GM19455 (cell line): ENCODE results near the gene NACC2.

ENCODE experiments used
- ATAC-seq: cut with Tn5 transposase; IDR thresholded peaks from one replicate; pipeline ENCODE4 v1.9.1; 2021; ENCODE audit not compliant: unreplicated experiment

The NACC2 gene

GRCh38 chr9:135998410-135999071, 96.5 kb downstream of the NACC2 start:
- no peak for ATAC-seq

- no peak for ATAC-seq
Observed at GRCh38 chr9:135998016-135998380, 97.1 kb downstream of the NACC2 start.

- no peak for ATAC-seq
Observed at GRCh38 chr9:135997090-135998015, 97.7 kb downstream of the NACC2 start.

GRCh38 chr9:135995816-135996215, 99.3 kb downstream of the NACC2 start:
- no peak for ATAC-seq

- no peak for ATAC-seq
Observed at GRCh38 chr9:135994501-135995192, 100.4 kb downstream of the NACC2 start.

- ATAC-seq, result no peak
Observed at GRCh38 chr9:135993765-135994500, 101.2 kb downstream of the NACC2 start.

GRCh38 chr9:135993409-135993742, 101.7 kb downstream of the NACC2 start:
- no peak for ATAC-seq

GRCh38 chr9:135992486-135993408, 102.3 kb downstream of the NACC2 start:
- ATAC-seq, result no peak

GRCh38 chr9:135991771-135992170, 103.3 kb downstream of the NACC2 start:
- ATAC-seq, result no peak

- no peak for ATAC-seq
Observed at GRCh38 chr9:135990468-135991429, 104.3 kb downstream of the NACC2 start.

- no peak for ATAC-seq
Observed at GRCh38 chr9:135989722-135990467, 105.2 kb downstream of the NACC2 start.

GRCh38 chr9:135989157-135989556, 105.9 kb downstream of the NACC2 start:
- no peak for ATAC-seq

- ATAC-seq, result no peak
Observed at GRCh38 chr9:135988493-135988892, 106.6 kb downstream of the NACC2 start.

- ATAC-seq, result no peak
Observed at GRCh38 chr9:135987838-135988404, 107.2 kb downstream of the NACC2 start.

- ATAC-seq, result no peak
Observed at GRCh38 chr9:135986605-135987004, 108.5 kb downstream of the NACC2 start.

GRCh38 chr9:135985889-135986288, 109.2 kb downstream of the NACC2 start:
- ATAC-seq, result no peak

GRCh38 chr9:135985459-135985774, 109.7 kb downstream of the NACC2 start:
- no peak for ATAC-seq

GRCh38 chr9:135984072-135984710, 110.9 kb downstream of the NACC2 start:
- ATAC-seq, result no peak
